ENCODE data around the gene ATP5F1B.

The ATP5F1B gene

GRCh38 chr12:56645717-56646446 is at the start of gene ATP5F1B:
Gene ATP5F1B, minus strand, starts transcription at chr12:56645984. Its CDS starts 21 bp downstream, at chr12:56645963.
- intact Hi-C loops (cut with DNase I), result no loop called here
- peak; percentile 86 to 99 (median 96) for DNase-seq

DNA sequence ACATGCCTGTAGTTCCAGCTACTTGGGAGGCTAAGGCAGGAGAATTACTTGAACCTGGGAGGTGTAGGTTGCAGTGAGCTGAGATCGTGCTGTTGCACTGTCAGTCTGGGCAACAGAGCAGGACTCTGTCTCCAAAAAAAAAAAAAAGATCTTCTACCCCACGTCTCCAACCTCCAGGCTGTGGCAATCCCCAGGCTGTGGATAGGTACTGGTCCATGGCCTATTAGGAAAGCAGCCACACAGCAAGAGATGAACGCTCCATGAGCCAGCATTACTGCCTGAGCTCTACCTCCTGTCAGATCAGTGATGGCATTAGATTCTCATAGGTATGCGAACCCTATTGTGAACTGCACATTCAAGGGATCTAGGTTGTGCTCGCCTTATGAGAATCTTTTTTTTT is 48.4 kb upstream of the ATP5F1B start:
- peak in 3 of 42 donors; percentile 1 to 10 (median 2) for DNase-seq
- intact Hi-C loops (cut with DNase I), result no loop called here

GRCh38 chr12:56688846-56689109 is 43.0 kb upstream of the ATP5F1B start:
- intact Hi-C loops (cut with DNase I), result loop anchor here (2.0 to 5.0 kb wide), 2 partner anchors 36 to 51 kb away; partner anchors contain the start of gene NACA
- DNase-seq, result peak in 4 of 42 donors; percentile 21 to 46 (median 28)

DNA sequence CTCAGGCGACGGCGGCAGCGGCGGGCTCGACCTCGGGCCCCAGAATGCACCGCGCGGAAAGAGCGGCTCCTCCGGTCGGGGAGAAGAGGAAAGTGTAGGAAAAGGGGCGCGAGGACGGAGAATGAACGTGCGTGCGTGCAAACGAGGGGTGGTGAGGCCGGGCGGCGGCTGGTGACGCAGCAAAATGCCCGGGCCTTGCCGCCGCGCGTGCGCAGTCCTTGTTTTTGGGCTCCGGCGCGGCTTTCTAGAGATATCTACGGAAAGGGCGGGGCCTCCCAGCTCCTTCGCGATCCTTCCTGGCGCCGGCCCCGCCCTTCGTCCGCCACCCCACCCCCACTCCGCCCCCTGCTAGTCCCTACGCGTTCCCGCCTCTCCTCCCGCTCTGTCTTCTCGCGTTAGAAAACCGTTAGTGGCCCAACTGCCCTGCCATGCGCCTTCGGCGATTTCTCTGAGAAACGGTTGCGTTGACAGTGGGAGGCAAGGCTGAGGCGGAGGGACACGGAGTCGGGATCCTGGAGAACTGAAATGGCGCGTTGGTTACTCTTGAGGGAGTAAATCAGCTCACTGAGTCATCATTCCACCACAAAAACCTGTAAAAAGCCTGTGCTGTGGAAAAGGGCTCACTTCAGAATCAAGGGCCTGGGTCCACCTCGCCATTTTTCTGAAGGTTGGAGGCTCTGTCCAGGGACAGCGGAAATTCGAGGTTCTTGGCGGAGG is 42.5 kb upstream of the ATP5F1B start, which contains the start of gene PTGES3:
Gene PTGES3 (minus strand): TSS at position 156 of the 717 bp plus-strand sequence. CDS start 285 bp downstream, outside the sequence.
- peak; percentile 84 to 98 (median 93) for DNase-seq
- intact Hi-C loops (cut with DNase I), result loop anchor here (2.0 to 5.0 kb wide), 2 partner anchors 37 to 51 kb away; partner anchors contain the start of gene NACA

- intact Hi-C loops (cut with DNase I), result loop anchor here (2.0 to 5.0 kb wide), 2 partner anchors 37 to 50 kb away; partner anchors contain the start of gene NACA
Observed at GRCh38 chr12:56687223-56688128, 41.7 kb upstream of the ATP5F1B start.

GRCh38 chr12:56684745-56685359 is 39.1 kb upstream of the ATP5F1B start:
- intact Hi-C loops (cut with DNase I), result loop anchor here (5.0 kb wide), 1 partner anchor 48 kb away; no protein-coding TSS in a partner anchor
- DNase-seq, result peak in 4 of 42 donors; percentile 13 to 30 (median 19)

More at GRCh38 chr12:56687223-56688128, 41.7 kb upstream of the ATP5F1B start:
- DNase-seq, result peak; percentile 34 to 89 (median 73)

- intact Hi-C loops (cut with DNase I), result no loop called here
- DNase-seq, result peak in 3 of 42 donors; percentile 9 to 30 (median 19)
Observed at GRCh38 chr12:56682323-56682722, 36.5 kb upstream of the ATP5F1B start.

DNA sequence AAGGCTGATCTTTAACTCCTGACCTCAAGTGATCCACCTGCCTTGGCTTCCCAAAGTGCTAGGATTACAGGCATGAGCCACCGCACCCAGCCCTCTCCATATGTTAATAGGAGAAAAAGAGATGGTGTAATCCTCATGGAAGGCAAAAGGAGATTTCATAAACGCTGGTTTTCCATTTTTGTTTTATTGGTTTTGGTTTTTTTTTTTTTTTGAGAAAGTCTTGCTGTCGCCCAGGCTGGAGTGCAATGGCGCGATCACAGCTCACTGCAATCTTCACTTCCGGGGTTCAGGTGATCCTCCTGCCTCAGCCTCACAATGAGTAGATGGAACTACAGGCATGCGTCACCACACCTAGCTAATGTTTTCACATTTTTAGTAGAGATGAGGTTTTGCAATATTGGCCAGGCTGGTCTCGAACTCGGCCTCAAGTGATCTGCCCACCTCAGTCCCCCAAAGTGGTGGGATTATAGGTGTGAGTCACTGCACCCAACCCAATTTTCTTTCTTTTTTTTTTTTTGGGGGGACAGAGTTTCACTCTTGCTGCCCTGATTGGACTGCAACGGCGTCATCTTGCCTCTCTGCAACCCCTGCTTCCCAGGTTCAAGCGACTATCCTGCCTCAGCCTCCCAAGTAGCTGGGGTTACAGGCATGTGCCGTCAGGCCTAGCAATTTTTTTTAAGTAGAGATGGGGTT is 34.2 kb upstream of the ATP5F1B start:
- intact Hi-C loops (cut with DNase I), result no loop called here

DNA sequence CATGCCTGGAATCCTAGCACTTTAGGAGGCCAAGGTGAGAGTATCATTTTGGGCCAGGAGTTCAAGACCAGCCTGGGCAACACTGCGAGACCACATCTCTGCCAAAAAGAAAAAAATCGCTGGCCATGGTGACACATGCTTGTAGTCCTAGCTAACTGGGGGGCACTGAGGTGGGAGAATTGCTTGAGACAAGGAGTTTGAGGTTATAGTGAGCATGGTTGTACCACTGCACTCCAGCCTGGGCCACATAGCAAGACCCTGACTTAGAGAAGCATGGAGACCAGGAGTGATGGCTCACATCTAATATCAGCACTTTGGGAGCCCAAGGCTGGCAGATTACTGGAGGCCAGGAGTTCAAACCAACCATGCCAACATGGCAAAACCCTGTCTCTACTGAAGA is 33.1 kb upstream of the ATP5F1B start:
- DNase-seq, result peak in 4 of 42 donors; percentile 2 to 16 (median 8)
- intact Hi-C loops (cut with DNase I), result no loop called here

More for the DNA sequence above, 34.2 kb upstream of the ATP5F1B start:
- DNase-seq, result peak in 6 of 42 donors; percentile 0 to 34 (median 10)

DNA sequence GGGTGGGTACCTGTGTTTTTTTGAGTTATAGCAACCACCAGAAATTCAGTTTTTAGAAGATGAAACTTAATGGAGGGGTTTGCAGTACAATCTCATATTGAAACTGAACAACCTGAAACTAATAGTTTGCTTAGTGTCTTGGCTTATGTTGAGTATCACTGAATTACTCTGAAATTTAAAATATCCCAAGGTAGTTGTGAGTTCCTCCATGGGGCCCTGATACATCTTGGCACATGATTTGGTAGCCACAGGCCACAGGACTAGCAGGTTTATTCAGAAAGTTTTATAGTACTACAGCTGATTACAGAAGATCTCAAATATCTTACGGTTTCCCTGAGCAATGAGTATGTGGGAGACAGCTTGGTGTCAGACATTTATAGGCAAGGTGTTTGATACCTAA is 31.9 kb upstream of the ATP5F1B start:
- intact Hi-C loops (cut with DNase I), result no loop called here
- peak in 1 of 42 donors; percentile 9 for DNase-seq

DNA sequence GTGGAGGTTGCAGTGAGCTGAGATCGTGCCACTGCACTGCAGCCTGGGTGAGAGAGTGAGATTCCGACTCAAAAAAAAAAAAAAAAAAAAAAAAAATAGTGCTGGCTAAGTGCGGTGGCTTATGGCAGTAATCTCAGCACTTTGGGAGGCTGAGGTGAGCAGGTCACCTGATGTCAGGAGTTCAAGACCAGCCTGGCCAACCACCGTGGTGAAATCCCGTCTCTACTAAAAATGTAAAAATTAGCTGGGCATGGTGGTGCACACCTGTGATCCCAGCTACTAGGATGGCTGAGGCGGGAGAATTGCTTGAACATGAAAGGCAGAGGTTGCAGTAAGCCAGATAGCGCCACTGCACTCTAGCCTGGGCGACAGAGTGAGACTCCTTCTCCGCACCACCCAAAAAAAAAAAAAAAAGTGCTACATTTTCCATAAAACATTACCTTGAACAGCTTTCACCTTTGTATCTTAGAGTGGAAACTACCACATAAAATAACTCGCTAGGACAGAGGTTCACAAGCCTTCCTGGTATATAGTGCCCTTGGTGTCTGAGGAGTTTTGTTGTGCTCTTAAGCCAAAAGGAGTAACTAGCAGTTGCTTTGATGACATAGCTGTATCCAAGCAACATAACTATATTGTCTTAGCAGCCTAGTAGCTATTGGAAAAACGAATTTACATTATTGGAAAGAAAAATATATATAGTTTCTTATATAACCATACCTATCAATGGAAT is 31.2 kb upstream of the ATP5F1B start:
- DNase-seq, result peak in 3 of 42 donors; percentile 13 to 17 (median 15)
- intact Hi-C loops (cut with DNase I), result no loop called here

GRCh38 chr12:56671608-56672007 is 25.8 kb upstream of the ATP5F1B start:
- intact Hi-C loops (cut with DNase I), result no loop called here
- no peak for DNase-seq

DNA sequence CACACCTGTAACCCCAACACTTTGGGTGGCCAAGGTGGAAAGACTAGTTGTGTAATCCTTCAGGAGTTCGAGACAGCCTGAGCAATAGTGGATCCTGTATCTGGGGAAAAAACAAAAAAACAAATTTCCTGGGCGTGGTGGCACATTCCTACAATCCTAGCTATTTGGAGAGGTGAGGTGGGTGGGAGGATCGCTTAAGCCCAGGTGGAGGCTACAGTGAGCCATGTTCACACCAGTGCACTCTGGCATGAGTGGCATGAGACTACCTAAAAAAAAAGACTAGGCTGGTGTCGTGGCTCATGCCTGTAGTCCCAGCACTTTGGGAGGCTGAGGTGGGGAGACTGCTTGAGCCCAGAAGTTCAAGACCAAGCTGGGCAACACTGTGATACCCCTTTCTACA is 25.1 kb upstream of the ATP5F1B start:
- intact Hi-C loops (cut with DNase I), result no loop called here
- DNase-seq, result peak in 3 of 42 donors; percentile 6 to 19 (median 6)

GRCh38 chr12:56668197-56668457 is 22.3 kb upstream of the ATP5F1B start:
- intact Hi-C loops (cut with DNase I), result no loop called here
- DNase-seq, result no peak

- DNase-seq, result no peak
- intact Hi-C loops (cut with DNase I), result no loop called here
Observed at GRCh38 chr12:56661979-56662638, 16.3 kb upstream of the ATP5F1B start.

DNA sequence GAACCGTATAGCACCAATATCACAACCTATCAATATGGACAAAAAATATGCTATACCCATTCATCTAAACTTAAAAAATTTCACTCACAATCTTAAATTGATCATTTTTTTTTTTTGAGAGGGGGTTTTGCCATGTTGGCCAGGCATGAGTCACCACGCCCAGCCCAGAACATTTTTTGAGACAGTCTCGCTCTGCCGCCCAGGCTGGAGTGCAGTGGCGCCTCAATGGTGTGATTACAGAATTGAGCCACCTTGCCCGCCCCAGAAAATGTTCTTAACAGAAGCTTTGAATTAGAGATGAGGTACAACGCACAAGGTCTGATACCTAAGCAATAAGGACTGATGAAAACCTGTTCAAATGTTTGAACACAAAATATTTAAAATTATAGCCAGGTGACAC is 15.8 kb upstream of the ATP5F1B start:
- intact Hi-C loops (cut with DNase I), result no loop called here
- DNase-seq, result no peak

DNA sequence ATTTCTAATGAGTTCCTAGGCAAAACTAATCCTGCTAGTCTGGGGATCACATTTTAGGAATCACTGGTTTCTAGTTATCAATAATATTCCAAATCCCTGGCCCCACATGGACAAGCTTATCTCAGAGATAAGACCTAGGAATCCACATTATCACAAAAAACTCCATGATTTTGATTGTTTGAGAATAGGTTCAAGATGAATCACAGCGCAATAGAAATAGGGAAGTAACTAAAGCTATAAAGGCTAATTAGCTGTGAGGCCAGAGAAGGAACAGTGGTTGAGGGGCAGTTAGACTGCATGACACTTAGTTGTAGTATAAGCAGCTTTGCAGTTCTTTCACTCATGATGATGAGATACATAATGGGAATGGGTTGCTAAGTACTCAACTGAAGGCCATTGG is 13.1 kb upstream of the ATP5F1B start:
- intact Hi-C loops (cut with DNase I), result no loop called here
- no peak for DNase-seq

All from head of caudate nucleus (tissue), 42 donors.